Naive thymus-derived CD4-positive, alpha-beta T cell (primary cell): ENCODE measurements around the gene DAB2. TPM values are rescaled to one million over a fixed set of nuclear protein-coding genes. Genes with fewer than 3 reads are reported as not detected.

Source experiments
- ATAC-seq: fragments of 150-1000 bp; cut with Tn5 transposase; 2 replicates; pipeline ENCODE4 v1.10.0; 2021; ENCODE audit warnings: mild to moderate bottlenecking, moderate library complexity
- CTCF ChIA-PET: fragments of 350-600 bp; sonication (Branson Sonifier 250); formaldehyde crosslinking; loops from one replicate; lab custom pipeline; 2021; ENCODE audit warnings: antibody characterized with exemption; lab: Charles Lee
- POLR2A ChIA-PET: fragments of 350-600 bp; sonication (Branson Sonifier 250); formaldehyde crosslinking; loops from one replicate; lab custom pipeline; 2021; ENCODE audit warnings: antibody characterized with exemption, inconsistent platforms; lab: Charles Lee
- DNase-seq, 9 donors: peaks; one replicate each; pipeline versions ENCODE4 v3.0.0 to v3.0.0-alpha.2; 2020 to 2022; ENCODE audit warnings: mixed read lengths in 1 of 9
- H3K27ac ChIP-seq: one replicate; pipeline ENCODE4 v1.7.0; 2013; ENCODE audit warnings: mild to moderate bottlenecking, low read depth, low read length, moderate library complexity
- H3K27me3 ChIP-seq, 2 donors: one replicate each; pipeline ENCODE4 v1.7.0; 2013; ENCODE audit warnings: low read length in 2 of 2, mild to moderate bottlenecking in 2 of 2, moderate library complexity in 2 of 2; ENCODE audit not compliant: control insufficient read depth in 2 of 2, insufficient read depth in 2 of 2
- H3K36me3 ChIP-seq, 3 experiments: 1 replicate in 2 of 3; 2 replicates in 1 of 3; pipeline ENCODE4 v1.7.0; 2013; ENCODE audit warnings: low read length in 3 of 3, mild to moderate bottlenecking in 3 of 3, moderate library complexity in 1 of 3; ENCODE audit not compliant: insufficient read depth in 3 of 3, control insufficient read depth in 2 of 3
- H3K4me1 ChIP-seq, 2 donors: one replicate each; pipeline ENCODE4 v1.7.0; 2013; ENCODE audit warnings: low read length in 2 of 2, mild to moderate bottlenecking in 2 of 2, moderate library complexity in 1 of 2; ENCODE audit not compliant: control insufficient read depth in 2 of 2, insufficient read depth in 2 of 2
- H3K4me3 ChIP-seq: 2 replicates; pipeline ENCODE4 v1.7.0; 2013; ENCODE audit warnings: mild to moderate bottlenecking, low read length
- H3K9me3 ChIP-seq, 3 experiments: 1 replicate in 2 of 3; 2 replicates in 1 of 3; pipeline ENCODE4 v1.7.0; 2013; ENCODE audit warnings: low read length in 3 of 3; ENCODE audit not compliant: control insufficient read depth in 2 of 3
- H3K27ac Mint-ChIP-seq, 9 donors: one replicate each; pipeline ENCODE4 v1.8.0; 2020 to 2022; ENCODE audit warnings: mixed read lengths in 9 of 9, mild to moderate bottlenecking in 8 of 9, moderate library complexity in 5 of 9, inconsistent platforms in 2 of 9
- H3K27me3 Mint-ChIP-seq, 5 donors: one replicate each; pipeline ENCODE4 v1.8.0; 2021 to 2022; ENCODE audit warnings: mixed read lengths in 5 of 5, mild to moderate bottlenecking in 1 of 5
- H3K36me3 Mint-ChIP-seq, 5 donors: one replicate each; pipeline ENCODE4 v1.8.0; 2020 to 2022; ENCODE audit warnings: mixed read lengths in 5 of 5, mild to moderate bottlenecking in 3 of 5, inconsistent platforms in 1 of 5
- H3K4me1 Mint-ChIP-seq, 7 donors: one replicate each; pipeline ENCODE4 v1.8.0; 2020 to 2022; ENCODE audit warnings: mixed read lengths in 7 of 7, mild to moderate bottlenecking in 3 of 7, inconsistent platforms in 1 of 7
- H3K4me3 Mint-ChIP-seq, 10 donors: one replicate each; pipeline ENCODE4 v1.8.0; 2020 to 2022; ENCODE audit warnings: mild to moderate bottlenecking in 10 of 10, mixed read lengths in 10 of 10, moderate library complexity in 6 of 10, inconsistent platforms in 2 of 10
- H3K9me3 Mint-ChIP-seq, 11 donors: one replicate each; pipeline ENCODE4 v1.8.0; 2020 to 2022; ENCODE audit warnings: mixed read lengths in 11 of 11, mild to moderate bottlenecking in 4 of 11, inconsistent platforms in 1 of 11, moderate library complexity in 1 of 11
- intact Hi-C, 2 donors: fragments of 100-400 bp; cut with micrococcal nuclease; formaldehyde crosslinking; loops; one replicate each; pipeline ENCODE4 v1.15.1; 2023
- polyA plus RNA-seq, 2 donors: library from polyadenylated mRNA; unstranded; fragments of 300-500 nt; fragmentation: Illumina TruSeq; gene quantifications; one replicate each; pipeline ENCODE4 v1.2.3, GENCODE V29; 2021
- total RNA-seq, 6 experiments: library from RNA in 5 of 6; stranded (reverse) in 5 of 6; gene quantifications; 1 replicate in 5 of 6; 2 replicates in 1 of 6; pipeline ENCODE4 v1.2.3 and lab custom pipeline; 2021 to 2026

The DAB2 gene
- total and polyA plus RNA-seq, 7 experiments from 2014 or later, result 1.0 to 6.3 (median 5.8) TPM; not detected in 3

GRCh38 chr5:39449591-39449990 is 24.8 kb upstream of the DAB2 start:
- Mint-ChIP-seq H3K4me3 (no peak overlapping the region), H3K4me1 (no peaks in the 10 kb centered on the region), H3K27me3 (peaks cover 0 to 14% (median 4%) of the 10 kb centered on the region in 5 donors), H3K27ac (no peak overlapping the region), H3K9me3 (no peaks in the 10 kb centered on the region), H3K36me3 (no peaks in the 10 kb centered on the region)
- no peak overlapping the region for H3K4me3 ChIP-seq
- H3K4me1 ChIP-seq, result no peaks in the 10 kb centered on the region
- no peak for ATAC-seq
- H3K27me3 ChIP-seq, result no peaks in the 10 kb centered on the region
- intact Hi-C loops, result no loop called here
- H3K36me3 ChIP-seq, result no peaks in the 10 kb centered on the region
- CTCF ChIA-PET, result no interaction called here
- no peaks in the 10 kb centered on the region for H3K9me3 ChIP-seq
- H3K27ac ChIP-seq, result no peak overlapping the region
- POLR2A ChIA-PET, result no interaction called here
- no peak for DNase-seq

GRCh38 chr5:39448506-39449128 is 23.8 kb upstream of the DAB2 start:
- ATAC-seq (no peak), DNase-seq (no peak)
- POLR2A ChIA-PET, result interaction anchor here (0.5 kb wide), 1 partner anchor 622 kb away, joined by 4 read pairs; no protein-coding TSS in a partner anchor
- CTCF ChIA-PET, result no interaction called here
- no peaks in the 10 kb centered on the region for H3K4me1 ChIP-seq
- H3K9me3 ChIP-seq, result no peaks in the 10 kb centered on the region
- Mint-ChIP-seq H3K36me3 (no peaks in the 10 kb centered on the region), H3K27me3 (peaks cover 0 to 14% (median 4%) of the 10 kb centered on the region in 5 donors), H3K27ac (no peak overlapping the region), H3K9me3 (no peaks in the 10 kb centered on the region), H3K4me3 (no peak overlapping the region), H3K4me1 (no peaks in the 10 kb centered on the region)
- H3K4me3 ChIP-seq, result no peak overlapping the region
- no peaks in the 10 kb centered on the region for H3K27me3 ChIP-seq
- no peaks in the 10 kb centered on the region for H3K36me3 ChIP-seq
- intact Hi-C loops, result no loop called here
- no peak overlapping the region for H3K27ac ChIP-seq

- H3K4me1 ChIP-seq, result no peaks in the 10 kb centered on the region
- no peaks in the 10 kb centered on the region for H3K27me3 ChIP-seq
- Mint-ChIP-seq H3K27me3 (peaks cover 0 to 7% (median 4%) of the 10 kb centered on the region in 5 donors), H3K9me3 (no peaks in the 10 kb centered on the region), H3K4me3 (no peak overlapping the region), H3K27ac (no peak overlapping the region), H3K36me3 (no peaks in the 10 kb centered on the region), H3K4me1 (no peaks in the 10 kb centered on the region)
- no peak overlapping the region for H3K4me3 ChIP-seq
- no peak for ATAC-seq
- no peaks in the 10 kb centered on the region for H3K36me3 ChIP-seq
- intact Hi-C loops, result no loop called here
- POLR2A ChIA-PET, result no interaction called here
- DNase-seq, result no peak
- CTCF ChIA-PET, result no interaction called here
- H3K27ac ChIP-seq, result no peak overlapping the region
- no peaks in the 10 kb centered on the region for H3K9me3 ChIP-seq
Observed at GRCh38 chr5:39447968-39448367, 23.2 kb upstream of the DAB2 start.

GRCh38 chr5:39447059-39447458 is 22.3 kb upstream of the DAB2 start:
- no peaks in the 10 kb centered on the region for H3K4me1 Mint-ChIP-seq
- Histone ChIP-seq H3K4me1 (no peaks in the 10 kb centered on the region), H3K9me3 (no peaks in the 10 kb centered on the region), H3K27ac (no peak overlapping the region), H3K4me3 (no peak overlapping the region), H3K27me3 (no peaks in the 10 kb centered on the region), H3K36me3 (no peaks in the 10 kb centered on the region)
- H3K9me3 Mint-ChIP-seq, result no peaks in the 10 kb centered on the region
- intact Hi-C loops, result no loop called here
- no peaks in the 10 kb centered on the region for H3K36me3 Mint-ChIP-seq
- ChIA-PET CTCF (no interaction called here), POLR2A (no interaction called here)
- H3K27ac Mint-ChIP-seq, result no peak overlapping the region
- peaks cover 0 to 6% (median 4%) of the 10 kb centered on the region in 5 donors for H3K27me3 Mint-ChIP-seq
- ATAC-seq (no peak), DNase-seq (no peak)
- no peak overlapping the region for H3K4me3 Mint-ChIP-seq

- Mint-ChIP-seq H3K27ac (no peak overlapping the region), H3K4me3 (no peak overlapping the region), H3K4me1 (no peaks in the 10 kb centered on the region), H3K27me3 (peaks cover 0 to 6% (median 4%) of the 10 kb centered on the region in 5 donors), H3K36me3 (no peaks in the 10 kb centered on the region), H3K9me3 (no peaks in the 10 kb centered on the region)
- H3K36me3 ChIP-seq, result no peaks in the 10 kb centered on the region
- H3K9me3 ChIP-seq, result no peaks in the 10 kb centered on the region
- H3K4me3 ChIP-seq, result no peak overlapping the region
- DNase-seq, result no peak
- ChIA-PET CTCF (no interaction called here), POLR2A (no interaction called here)
- H3K27me3 ChIP-seq, result no peaks in the 10 kb centered on the region
- ATAC-seq, result no peak
- no peak overlapping the region for H3K27ac ChIP-seq
- H3K4me1 ChIP-seq, result no peaks in the 10 kb centered on the region
- intact Hi-C loops, result no loop called here
Observed at GRCh38 chr5:39446231-39446630, 21.5 kb upstream of the DAB2 start.

- no peak overlapping the region for H3K4me3 Mint-ChIP-seq
- Histone ChIP-seq H3K4me1 (no peaks in the 10 kb centered on the region), H3K36me3 (no peaks in the 10 kb centered on the region), H3K27me3 (no peaks in the 10 kb centered on the region), H3K9me3 (no peaks in the 10 kb centered on the region), H3K4me3 (no peak overlapping the region), H3K27ac (no peak overlapping the region)
- no peak overlapping the region for H3K27ac Mint-ChIP-seq
- DNase-seq (no peak), ATAC-seq (no peak)
- intact Hi-C loops, result no loop called here
- ChIA-PET POLR2A (no interaction called here), CTCF (no interaction called here)
- peaks cover 0 to 11% (median 8%) of the 10 kb centered on the region in 5 donors for H3K27me3 Mint-ChIP-seq
- no peaks in the 10 kb centered on the region for H3K36me3 Mint-ChIP-seq
- H3K9me3 Mint-ChIP-seq, result no peaks in the 10 kb centered on the region
- no peaks in the 10 kb centered on the region for H3K4me1 Mint-ChIP-seq
Observed at GRCh38 chr5:39443911-39444310, 19.1 kb upstream of the DAB2 start.

- H3K27me3 ChIP-seq, result no peaks in the 10 kb centered on the region
- no peaks in the 10 kb centered on the region for H3K9me3 ChIP-seq
- ATAC-seq (no peak), DNase-seq (no peak)
- no peak overlapping the region for H3K27ac ChIP-seq
- Mint-ChIP-seq H3K4me1 (no peaks in the 10 kb centered on the region), H3K27me3 (peaks cover 0 to 11% (median 8%) of the 10 kb centered on the region in 5 donors), H3K27ac (no peak overlapping the region), H3K36me3 (no peaks in the 10 kb centered on the region), H3K9me3 (no peaks in the 10 kb centered on the region), H3K4me3 (no peak overlapping the region)
- ChIA-PET POLR2A (no interaction called here), CTCF (no interaction called here)
- H3K4me1 ChIP-seq, result no peaks in the 10 kb centered on the region
- intact Hi-C loops, result no loop called here
- no peaks in the 10 kb centered on the region for H3K36me3 ChIP-seq
- no peak overlapping the region for H3K4me3 ChIP-seq
Observed at GRCh38 chr5:39442991-39443390, 18.2 kb upstream of the DAB2 start.
